SIG-M5 treated with dmso at 0.1 percent for 504 hours (cell line): ENCODE data around the gene KIAA1958.

Experiments
- DNase-seq: peaks from one replicate; lab custom pipeline; 2025; ENCODE audit not compliant: unreplicated experiment; lab: John Stamatoyannopoulos, UW

The KIAA1958 gene

DNA sequence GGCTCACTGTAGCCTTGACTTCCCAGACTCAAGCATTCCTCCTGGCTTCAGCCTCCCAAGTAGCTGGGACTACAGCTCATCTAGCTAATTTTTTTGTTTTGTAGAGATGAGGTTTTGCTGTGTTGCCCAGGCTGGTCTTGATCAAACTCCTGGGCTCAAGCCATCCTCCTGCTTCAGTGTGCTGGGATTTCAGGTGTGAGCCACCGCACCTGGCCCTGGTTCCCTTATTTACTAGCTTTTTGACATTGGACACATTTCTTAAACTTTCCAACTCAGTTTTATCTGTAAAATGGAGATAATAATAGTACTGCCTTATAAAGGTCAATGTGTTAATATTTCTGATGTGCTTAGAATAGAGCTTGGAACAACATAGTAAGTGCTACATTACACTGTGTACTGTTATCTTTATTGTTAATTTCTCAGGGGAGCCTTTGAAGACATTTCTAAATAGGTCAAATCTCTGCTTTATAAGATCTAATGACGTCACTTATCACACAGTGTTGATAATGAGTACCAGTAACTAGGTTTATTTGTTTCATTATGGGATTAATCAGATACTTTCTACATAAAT is 66.7 kb downstream of the KIAA1958 start:
- no peak for DNase-seq

DNA sequence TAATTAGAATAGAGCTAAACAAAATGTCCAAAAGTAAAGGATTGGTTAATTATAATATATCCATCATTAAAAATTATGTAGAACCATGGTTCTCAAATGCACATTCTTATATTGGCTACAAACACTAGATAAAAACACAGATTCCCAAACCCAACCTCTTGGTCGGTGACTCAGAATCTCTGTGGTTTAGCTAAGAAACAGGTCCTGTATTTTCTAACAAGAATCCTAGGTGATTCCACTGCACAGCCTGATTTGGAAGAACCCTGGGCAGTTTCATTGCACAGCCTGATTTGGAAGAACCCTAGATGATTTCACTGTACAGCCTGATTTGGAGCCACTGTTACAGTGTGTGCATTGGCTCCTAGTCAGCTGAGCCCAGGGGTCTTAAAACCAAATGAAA is 67.9 kb downstream of the KIAA1958 start:
- no peak for DNase-seq

DNA sequence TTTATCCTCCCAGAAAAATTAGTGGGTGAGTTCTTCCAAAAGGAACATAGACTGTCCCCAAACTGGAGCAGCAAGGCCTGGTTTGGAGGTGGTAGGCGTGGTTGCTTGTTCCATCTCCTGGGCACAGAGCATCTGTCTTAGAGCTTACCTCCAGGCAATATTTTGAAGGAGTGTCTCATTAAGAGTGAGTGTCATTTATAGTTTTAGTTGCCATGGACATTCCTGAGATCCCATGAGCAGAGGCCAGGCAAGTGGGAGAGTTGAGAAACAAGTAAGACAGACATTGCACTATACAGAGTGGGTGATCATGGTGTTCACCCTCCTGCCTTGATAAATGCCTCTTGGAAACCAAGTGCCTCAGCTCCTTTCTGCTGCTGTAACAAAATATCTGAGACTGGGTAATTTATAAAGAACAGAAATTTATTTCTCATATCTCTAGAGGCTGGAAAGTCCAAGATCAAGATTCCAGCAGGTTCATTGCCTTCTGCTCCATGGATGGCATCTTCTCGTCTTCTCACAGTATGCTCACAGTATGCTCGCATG is 68.5 kb downstream of the KIAA1958 start:
- DNase-seq: no peak

DNA sequence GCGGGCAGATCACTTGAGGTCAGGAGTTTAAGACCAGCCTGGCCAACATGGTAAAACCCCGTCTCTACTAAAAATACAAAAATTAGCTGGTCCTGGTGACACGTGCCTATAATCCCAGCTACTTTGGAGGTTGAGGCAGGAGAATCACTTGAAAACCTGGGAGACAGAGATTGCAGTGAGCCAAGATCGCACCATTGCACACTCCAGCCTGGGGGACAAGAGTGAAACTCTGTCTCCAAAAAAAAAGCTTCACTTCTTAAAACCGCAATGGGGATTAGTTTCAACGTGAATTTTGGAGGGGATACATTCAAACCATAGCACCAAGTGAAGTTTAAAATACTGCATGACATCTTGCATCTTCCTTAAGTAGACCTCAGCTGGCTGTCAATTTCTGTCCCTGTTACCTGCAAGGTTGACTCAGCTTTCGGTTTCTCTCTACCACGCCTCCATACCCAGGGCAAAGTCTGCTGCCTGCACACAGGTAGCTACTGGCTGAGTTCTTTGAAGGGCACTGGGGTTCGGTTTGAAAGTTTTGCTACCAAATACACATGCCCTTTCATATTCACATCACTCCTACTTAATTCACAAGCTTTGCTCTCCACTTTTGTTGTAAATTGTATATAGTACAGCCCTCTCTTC is 69.3 kb downstream of the KIAA1958 start:
- DNase-seq: no peak

DNA sequence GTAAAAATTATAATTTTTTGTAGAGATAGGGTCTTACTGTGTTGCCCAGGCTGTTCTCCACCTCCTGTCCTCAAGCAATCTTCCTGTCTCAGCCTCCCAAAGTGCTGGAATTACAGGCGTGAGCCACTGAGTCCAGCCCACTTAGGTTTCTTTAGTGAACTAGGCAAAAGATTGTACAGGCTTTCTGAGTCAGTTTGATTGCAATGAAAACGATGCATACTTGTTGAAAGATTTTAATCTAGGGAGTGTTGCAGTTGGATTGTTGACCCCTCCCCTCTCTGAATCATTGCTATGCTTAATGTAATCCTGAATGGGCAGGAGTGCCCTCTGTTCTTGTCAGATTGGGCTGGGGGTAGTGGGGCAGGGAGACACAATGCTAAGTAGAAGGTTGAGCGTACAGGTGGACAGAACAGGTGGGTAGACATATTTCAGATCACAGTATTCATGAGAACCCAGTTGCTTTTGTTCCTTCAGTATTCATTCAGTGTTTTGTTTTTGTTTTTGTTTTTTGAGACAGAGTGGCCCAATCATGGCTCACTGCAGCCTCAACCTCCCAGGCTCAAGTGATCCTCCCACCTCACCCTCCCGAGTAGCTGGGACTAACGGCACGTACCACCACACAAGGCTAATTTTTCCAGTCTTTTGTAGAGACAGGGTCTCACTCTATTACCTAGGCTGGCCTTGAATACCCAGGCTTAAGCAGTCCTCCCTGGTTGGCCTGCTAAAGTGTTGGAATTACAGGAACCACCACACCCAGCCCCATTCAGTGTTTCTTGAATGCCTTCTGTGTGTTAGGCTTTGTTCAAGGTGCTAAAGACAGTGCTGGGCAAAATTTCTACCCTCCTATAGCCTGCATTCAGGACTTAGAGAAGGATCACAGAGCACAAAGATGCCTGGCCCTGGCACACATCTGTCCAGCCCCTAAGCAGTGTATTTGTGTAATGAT is 70.1 kb downstream of the KIAA1958 start:
- no peak for DNase-seq

DNA sequence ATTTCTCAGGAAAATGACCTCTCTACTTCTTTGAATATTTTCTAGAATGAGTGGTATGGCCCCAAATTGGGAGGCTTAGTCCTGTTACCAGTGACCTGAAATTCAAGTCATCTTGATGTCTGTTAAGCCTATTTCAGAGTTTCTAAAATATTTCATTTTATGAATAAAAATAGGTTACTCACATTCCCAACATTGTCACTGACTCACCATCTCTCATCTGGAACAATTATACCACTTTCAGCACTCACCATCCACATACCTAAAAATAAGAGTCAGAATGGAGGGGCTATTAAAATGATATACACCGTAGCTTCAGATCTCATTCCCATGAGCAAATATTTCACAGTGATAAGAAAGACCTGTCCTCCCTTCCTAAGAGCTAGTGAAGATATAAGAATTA is 71.8 kb downstream of the KIAA1958 start:
- DNase-seq: no peak

DNA sequence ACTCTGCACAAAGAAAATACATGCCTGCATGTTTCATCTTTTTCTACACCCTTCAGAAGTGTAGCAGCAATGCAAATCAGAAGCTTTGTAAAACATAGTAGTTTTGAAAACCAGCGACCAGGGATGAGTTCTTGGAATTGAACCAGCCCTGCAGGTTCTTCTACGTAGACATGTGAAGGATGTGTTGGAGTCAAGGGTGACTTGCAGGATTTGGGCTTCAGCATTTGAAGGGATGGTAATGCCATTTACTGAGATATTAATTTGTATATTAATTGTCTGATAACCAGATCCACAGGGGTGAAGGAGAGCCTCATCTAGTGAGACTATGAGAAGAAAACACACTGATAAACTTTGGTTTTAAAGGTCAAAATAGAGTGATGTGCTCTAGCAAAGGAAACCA is 72.4 kb downstream of the KIAA1958 start:
- no peak for DNase-seq

DNA sequence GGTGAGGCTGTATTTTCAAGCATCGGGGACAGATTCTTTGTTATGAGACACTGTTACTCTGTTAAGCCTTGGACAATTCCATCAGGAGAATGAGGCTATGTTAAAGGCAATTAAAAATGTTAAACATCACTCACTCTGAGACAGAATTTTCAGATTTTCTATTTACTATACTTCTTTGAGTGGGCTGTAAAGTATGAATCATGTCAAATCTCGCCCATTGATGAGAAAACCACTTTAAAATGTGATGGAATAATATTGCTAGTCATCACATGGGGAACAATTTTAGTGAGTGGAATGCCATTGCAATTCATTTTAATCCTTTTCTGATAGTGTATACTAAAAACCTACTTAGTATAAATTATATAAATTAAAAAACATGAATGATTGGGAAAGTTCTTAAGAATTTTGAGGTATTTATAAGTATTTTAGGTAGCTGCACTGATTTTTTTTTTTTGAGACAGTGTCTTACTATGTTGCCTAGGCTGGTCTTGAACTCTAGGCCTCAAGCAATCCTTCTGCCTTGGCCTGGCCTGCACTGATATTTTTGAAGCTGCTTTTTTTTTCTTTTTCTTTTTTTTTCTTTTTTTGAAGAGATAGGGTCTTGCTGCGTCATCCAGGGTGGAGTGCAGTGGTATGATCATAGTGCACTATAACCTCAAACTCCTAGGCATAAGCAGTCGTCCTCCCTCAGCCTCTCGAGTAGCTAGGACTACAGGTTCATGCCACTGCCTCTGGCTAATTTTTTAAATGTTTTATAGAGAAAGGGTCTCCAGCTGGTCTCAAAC is 73.2 kb downstream of the KIAA1958 start:
- no peak for DNase-seq

DNA sequence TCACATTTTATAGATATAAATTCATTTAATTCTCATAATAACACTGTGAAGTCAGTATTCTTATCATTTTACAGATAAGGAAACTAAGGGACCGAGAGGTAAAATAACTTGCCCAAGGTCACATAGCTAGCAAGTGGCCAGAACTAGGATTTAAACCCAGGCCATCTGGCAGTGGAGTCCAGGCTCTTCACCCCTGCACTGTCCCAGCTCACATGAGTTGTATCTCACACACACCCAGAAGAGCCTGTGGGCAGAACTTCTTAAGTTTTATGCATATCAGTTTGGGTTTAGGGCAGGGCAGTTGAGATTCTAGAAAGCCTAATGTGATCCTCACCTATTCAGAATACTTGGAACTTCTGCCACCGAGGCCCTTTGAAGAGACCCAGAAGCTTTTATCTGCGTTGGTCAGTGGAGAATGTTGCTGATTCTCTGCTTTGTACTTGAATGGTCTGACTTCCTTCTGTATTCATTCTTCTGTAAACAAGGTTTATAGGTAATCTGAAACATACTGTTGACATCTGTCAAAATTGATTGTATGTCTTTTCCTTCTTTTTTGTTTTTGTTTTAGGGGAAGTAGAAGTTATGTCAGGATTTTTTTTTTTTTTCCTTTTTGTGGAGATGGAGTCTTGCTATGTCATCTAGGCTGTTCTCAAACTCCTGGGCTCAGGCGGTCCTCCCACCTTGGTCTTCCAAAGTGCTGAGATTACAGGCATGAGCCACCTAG is 75.8 kb downstream of the KIAA1958 start:
- DNase-seq: no peak

DNA sequence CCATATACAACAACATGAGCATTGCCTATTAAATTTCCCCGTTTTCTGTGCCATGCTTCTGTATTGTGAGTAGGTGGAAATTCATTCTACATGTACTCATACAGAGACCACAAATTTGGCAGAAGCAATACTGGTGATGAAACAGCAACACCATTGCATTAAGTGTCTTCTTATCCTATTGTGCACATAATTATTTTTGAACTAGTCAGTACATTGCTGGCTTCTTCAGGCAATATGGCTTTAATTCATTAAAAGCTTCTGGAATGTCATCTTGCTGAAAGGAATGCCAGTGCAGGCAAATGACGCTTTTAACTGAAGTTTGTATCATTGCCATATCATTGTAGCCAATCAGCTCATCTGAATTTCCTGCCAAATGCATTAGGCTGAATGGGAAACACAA is 82.6 kb downstream of the KIAA1958 start:
- DNase-seq: no peak

DNA sequence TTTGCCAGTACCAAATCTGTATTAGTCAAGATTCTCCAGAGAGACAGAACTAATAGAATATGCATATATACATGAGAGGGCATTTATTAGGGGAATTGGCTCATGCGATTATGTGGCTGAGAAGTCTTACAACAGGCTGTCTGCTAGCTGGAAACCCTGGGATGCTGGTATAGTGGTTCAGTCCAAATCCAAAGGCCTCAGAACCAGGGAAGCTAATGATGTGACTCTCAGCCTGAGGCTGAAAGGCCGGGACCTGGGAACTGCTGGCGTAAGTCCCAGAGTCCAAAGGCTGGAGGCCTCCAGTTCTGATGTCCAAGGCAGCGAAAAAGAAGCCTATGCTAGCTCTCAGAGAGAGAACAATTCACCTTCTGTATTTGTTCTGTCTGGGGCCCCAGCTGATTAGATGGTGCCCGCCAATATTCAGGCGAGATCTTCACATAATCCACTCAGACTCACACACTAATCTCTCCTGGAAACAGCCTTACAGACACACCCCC is 84.1 kb downstream of the KIAA1958 start:
- DNase-seq: no peak

DNA sequence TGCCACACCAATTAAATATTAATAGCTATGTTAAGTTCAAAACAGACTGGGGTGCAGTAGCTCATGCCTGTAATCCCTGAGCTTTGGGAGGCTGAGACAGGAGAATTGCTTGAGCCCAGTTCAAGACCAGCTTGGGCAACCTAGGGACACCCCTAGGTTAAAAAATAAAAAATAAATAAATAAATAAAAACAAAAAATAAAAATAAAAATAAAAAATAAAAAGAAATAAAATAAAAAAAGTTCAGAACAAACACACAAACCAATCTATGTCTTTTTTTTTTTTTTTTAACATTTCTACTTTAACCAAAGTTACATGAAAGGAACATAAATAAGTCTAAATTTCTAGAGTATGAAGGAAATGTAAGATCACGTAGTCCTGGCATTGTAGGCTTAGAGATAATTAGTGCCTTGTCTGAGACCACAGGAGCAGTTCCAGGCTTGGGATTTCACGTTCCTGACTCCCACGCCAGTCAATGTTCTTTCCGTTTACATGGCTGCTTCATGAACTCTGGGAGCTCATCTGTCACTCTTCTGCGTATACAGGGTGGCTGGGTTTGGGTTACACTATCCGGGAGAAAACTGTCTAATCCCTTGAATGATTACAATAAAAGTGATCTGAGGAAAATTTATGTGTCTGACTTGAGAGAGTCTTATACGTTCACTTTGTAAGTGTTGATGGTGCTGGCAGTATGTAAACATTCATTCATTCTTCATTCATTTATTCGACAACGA is 85.2 kb downstream of the KIAA1958 start:
- DNase-seq: no peak

DNA sequence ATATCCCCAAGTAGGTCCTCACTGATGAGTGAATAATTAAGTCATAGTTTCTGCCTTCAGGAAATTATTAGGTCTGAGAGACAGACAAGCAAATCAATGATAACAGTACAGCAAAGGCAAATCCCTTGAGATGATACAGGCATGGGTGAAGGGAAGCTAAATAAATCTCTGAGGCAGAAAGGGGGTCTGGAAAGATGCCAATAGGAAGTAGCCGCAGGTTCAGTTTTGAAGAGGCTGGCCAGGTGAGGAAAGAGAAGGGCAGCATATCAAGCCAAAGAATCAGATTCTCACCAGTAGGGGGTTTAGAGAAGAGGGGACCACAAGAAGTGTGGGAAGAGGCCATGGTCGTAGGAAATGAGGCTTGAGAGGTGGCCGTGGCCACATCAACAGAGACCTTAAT is 85.8 kb downstream of the KIAA1958 start:
- DNase-seq: no peak

DNA sequence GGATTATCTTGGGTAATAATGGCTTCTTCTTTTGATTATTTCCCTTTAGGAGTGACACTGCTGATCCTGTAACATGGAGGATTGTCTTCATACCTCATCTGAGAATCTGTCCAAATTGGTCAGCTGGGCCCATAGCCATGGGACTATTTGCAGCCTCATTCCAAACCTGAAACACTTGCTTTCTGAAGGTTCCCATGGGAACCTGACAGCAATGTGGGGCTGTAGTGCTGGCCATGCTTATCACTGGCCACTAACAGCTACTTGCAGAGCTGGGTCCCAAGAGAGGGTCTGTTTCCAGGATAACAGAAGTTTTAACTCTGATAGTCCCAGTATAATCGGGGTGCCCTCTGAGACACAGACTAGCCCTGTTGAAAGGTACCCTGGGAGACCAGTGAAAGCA is 87.4 kb downstream of the KIAA1958 start:
- no peak for DNase-seq

DNA sequence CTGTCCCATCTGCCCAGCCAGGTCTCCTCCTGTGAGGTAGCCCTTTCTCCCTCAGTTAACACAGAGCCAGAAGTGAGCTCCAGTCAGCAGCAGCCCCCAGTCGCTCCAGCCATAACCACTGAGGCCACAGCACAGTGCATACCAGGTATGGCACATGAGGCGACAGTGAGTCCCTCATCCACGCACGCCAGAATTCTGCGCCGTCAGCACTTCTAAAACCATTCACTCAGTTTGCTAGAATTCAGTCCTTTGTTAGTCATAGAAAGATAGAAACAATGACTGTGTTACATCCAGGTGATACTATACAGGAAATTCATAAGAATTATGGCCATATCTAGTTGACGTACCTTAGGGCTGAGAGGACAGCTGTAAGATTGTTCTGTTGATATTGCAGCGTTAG is 88.5 kb downstream of the KIAA1958 start:
- DNase-seq: no peak

DNA sequence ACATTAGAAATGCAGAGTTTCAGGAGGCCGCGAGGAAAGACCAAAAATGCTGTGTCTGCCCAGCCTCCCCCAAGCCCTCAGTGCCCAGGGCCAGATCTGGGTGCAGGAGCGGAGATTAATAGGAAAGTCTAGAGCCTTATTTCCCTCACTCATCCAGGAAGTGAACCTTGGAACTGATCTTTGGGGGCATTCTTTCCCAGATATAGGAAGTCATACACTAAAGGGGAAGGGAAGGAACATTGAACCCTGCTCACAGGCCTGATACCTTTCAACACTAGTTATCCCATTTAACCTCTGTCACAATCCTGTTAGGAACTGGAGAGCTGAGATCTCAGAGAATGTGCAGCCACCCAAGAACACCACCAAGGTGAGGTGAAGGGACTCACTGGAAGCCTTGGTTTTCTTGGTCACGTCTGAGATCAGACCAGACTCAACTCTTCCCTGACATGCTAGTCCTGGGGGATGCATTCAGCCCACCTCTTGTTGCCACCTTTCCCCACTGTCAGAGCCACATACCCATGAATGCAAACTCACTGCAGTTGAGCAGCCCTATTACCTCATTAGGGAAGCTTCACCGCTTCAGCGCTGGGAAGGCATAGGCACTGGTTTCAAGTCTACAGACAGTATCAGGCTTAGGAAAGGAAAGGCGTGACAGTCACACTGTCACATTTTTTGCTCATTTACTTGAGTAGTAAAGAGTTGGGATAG is 95.0 kb downstream of the KIAA1958 start:
- DNase-seq: no peak

DNA sequence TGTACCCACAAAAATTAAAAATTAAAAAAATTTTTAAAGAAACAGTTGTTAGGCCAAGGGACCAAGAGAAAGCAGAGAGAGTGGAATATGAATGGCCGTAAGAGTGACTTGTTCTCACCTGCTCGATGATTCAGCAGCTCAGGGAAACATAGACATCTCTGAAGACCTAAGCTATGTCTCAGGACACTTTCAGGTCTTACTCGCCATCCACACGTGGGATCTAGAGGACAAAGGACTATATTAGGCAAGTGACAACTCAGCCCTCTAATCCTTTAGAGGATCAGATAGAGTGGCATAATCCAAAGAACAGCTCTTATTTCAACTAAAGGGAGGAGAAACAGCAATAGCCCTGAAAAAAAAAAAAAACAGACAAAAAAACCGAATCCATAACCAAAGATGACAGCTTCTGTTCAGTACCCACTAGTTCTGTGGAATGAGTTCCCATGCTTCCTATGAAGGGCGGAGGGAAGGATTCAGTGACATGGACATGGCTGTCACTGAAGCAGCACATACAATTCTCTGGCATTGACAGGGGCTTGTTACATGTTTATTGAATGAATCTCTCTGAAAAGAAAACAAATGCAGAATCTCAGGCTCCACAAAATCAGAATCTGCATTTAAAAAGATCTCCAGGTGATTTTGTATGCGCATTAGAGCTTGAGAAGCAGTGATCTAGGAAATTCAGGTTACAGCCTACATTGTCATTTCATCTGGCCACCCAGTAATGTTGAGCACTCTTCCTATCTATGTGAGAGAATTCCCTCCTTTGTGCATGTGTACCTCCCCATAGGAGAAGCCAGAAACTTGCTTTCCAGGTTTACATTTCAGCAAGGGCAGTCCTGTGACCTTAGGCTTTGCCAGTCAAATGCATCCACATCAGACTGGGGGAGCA is 96.0 kb downstream of the KIAA1958 start:
- DNase-seq: no peak

DNA sequence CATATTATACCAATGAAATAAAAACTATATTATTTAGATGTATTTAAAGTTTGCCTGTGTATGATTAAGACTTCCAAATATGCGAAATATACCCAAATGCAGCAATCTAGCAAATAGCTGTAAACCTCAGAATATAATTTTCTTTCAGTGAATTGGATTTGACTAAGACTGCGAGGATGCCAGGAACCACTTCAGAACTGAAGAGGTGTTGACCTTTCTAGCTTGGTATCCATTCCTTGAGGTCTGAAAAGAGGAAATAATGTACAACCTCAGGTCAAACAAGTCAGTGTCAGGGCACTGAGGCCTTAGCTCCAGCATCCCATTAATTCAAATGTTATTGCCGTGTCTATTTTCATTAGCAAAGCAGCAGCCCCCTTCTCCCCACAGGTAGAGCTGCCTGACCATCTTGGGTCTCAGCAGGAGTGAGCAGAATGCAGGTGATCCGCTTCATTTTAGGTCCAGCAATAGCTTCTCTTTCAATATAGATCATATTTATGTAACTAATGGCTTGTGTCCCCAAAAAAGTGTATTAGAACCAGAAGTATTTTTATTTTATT is 100.0 kb downstream of the KIAA1958 start:
- DNase-seq: no peak
